Thyroid gland (tissue), 4 donors: Measurements from ENCODE around the gene MAPT. TPM values are rescaled to one million over a fixed set of nuclear protein-coding genes. Genes with fewer than 3 reads are reported as not detected.

Experiments
- DNase-seq, 2 donors: peaks; one replicate each; pipeline ENCODE4 v3.0.0-alpha.2; 2019
- H3K27ac ChIP-seq, 3 donors: fragments of 200-600 bp; sonication (generic); 1 replicate in 2 of 3; 2 replicates in 1 of 3; pipeline ENCODE4 v1.5.1; 2016 to 2019; ENCODE audit warnings: mild to moderate bottlenecking in 1 of 3, moderate library complexity in 1 of 3
- H3K27me3 ChIP-seq: fragments of 200-600 bp; sonication (generic); one replicate; pipeline ENCODE4 v1.5.1; 2019
- H3K36me3 ChIP-seq, 2 donors: fragments of 200-600 bp; sonication (generic); one replicate each; pipeline ENCODE4 v1.5.1; 2016 to 2019
- H3K4me1 ChIP-seq, 2 donors: fragments of 200-600 bp; sonication (generic); one replicate each; pipeline ENCODE4 v1.5.1; 2017 to 2019
- H3K4me3 ChIP-seq, 3 donors: fragments of 200-600 bp; sonication (generic); replicated peaks in 1 of 3; 1 replicate in 2 of 3; 2 replicates in 1 of 3; pipeline ENCODE4 v1.5.1; 2016; ENCODE audit warnings: mild to moderate bottlenecking in 1 of 3
- H3K9me3 ChIP-seq: fragments of 200-600 bp; sonication (generic); one replicate; pipeline ENCODE4 v1.5.1; 2017
- POLR2A ChIP-seq, 2 donors: fragments of 450-650 bp; IDR thresholded peaks; one replicate each; pipeline ENCODE4 v1.6.1; 2017; ENCODE audit warnings: antibody characterized with exemption in 2 of 2, mild to moderate bottlenecking in 2 of 2, moderate library complexity in 1 of 2
- WGBS, 2 donors: methylation state at CpG; one replicate each; pipeline ENCODE4 v1.1.5; 2017; 5-methylcytosine and 5-hydroxymethylcytosine counted together
- intact Hi-C: fragments of 100-400 bp; cut with DNase I; formaldehyde crosslinking; loops from one replicate; pipeline ENCODE4 v1.15.1; 2023
- total RNA-seq, 4 donors: library from RNA; depleted of rRNA; stranded (reverse); fragments of >200 nt; gene quantifications; one replicate each; pipeline ENCODE4 v1.2.3, GENCODE V29; 2016
- TF ChIP-seq, protein P1 (sequence below), 6 experiments: fragments of 200-600 bp in 3 of 6; fragments of 450-650 bp in 3 of 6; sonication (generic) in 3 of 6; IDR thresholded peaks; one replicate each; pipeline ENCODE4 v1.5.1; 2016 to 2019; ENCODE audit warnings: antibody characterized with exemption in 6 of 6, mild to moderate bottlenecking in 2 of 6, inconsistent platforms in 1 of 6, moderate library complexity in 1 of 6

MAPT gene
- total RNA-seq, 4 donors from 2014 or later: 0.54 to 1.8 (median 0.92) TPM

DNA sequence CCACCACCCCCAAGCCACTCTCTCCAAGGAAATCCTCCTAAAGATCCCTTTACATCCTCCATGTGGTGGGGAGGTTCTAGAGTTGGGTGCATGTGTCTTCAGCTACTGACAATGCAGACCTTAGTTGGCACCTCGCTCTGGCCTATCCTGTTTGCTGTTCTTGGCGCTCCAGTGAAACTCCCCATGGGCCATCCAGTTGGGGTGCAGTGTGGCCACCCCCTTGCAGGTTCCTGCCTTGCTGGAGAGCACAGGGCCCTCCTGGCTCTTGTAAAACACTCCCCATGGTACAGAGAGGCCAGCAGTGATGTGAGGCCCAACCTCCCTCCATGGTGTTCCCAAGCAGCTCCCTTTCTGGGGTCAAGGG lies 82.0 kb downstream of the MAPT start:
- Histone ChIP-seq H3K4me1 (no peaks in the 10 kb centered on the region), H3K27me3 (no peaks in the 10 kb centered on the region), H3K9me3 (no peaks in the 10 kb centered on the region), H3K36me3 (no peaks in the 10 kb centered on the region), H3K27ac (no peak overlapping the region), H3K4me3 (no peak overlapping the region)
- intact Hi-C loops: no loop called here
- TF ChIP-seq, protein P1, sequence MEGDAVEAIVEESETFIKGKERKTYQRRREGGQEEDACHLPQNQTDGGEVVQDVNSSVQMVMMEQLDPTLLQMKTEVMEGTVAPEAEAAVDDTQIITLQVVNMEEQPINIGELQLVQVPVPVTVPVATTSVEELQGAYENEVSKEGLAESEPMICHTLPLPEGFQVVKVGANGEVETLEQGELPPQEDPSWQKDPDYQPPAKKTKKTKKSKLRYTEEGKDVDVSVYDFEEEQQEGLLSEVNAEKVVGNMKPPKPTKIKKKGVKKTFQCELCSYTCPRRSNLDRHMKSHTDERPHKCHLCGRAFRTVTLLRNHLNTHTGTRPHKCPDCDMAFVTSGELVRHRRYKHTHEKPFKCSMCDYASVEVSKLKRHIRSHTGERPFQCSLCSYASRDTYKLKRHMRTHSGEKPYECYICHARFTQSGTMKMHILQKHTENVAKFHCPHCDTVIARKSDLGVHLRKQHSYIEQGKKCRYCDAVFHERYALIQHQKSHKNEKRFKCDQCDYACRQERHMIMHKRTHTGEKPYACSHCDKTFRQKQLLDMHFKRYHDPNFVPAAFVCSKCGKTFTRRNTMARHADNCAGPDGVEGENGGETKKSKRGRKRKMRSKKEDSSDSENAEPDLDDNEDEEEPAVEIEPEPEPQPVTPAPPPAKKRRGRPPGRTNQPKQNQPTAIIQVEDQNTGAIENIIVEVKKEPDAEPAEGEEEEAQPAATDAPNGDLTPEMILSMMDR (IDR thresholded peaks at IDR 0.05): no peak
- TF ChIP-seq POLR2A (IDR thresholded peaks at IDR 0.05): no peak
- no peak for DNase-seq
- 90 to 100% methylated on average over 2 of the region's 2 CpGs for WGBS, 2 donors

DNA sequence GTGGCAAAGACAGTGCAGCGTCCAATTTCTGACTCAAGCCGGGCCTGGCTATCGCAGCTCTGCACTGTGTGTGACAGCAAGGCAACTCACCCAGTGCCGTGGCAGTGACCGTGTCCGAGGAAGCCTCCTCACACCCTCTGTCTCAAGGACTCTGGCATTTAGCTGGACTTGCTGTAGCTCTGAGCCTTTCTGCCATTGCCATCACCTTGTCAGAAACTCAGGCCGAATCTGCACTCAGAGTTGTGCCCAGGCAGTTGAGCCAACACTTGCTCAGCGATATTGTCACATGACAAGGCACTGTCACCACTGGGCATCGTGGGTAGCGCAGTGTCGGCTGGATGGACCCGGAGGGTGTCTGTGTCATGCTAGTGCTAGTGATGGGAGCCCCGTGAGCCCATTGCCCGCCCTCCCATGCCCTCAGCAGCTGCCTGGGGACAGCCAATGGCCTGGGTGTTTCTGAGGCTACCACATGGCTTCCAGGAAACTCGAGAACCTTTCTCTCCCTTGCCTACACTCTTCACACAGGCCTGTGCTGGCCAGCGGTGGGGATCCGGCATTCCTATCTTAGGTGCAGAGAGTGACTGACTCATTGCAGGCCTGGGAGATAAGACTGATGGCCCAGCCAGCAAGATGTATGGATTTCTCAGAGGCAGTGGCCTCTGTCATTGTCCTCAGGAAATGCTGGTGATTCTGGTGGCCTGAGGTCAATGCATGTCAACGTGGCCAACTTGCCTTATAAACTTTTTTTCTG lies 82.6 kb downstream of the MAPT start:
- 86 to 88% methylated on average over 17 to 18 of the region's 18 CpGs for WGBS, 2 donors
- intact Hi-C loops: no loop called here
- TF ChIP-seq POLR2A (IDR thresholded peaks at IDR 0.05): no peak
- TF ChIP-seq, protein P1 (IDR thresholded peaks at IDR 0.05): no peak

DNA sequence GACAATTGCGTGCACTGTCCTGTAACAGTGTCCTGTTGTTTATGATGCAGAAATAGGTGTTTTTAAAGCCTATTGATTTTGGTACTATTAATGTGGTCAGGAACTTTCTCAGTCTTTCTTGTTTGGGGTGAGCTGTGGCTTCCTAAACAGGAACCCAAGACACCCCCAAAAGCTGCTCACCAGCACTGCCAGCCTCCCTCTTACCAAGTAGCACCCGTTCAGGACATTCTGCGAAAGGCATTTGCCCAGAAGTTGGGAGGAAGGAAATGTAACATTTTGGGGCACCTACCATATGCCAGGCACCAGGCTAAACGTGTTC lies 83.1 kb downstream of the MAPT start:
- 87 to 88% methylated on average over 4 of the region's 4 CpGs for WGBS, 2 donors
- H3K4me3 ChIP-seq: no peak overlapping the region
- DNase-seq: no peak
- no peak overlapping the region for H3K27ac ChIP-seq
- H3K9me3 ChIP-seq: no peaks in the 10 kb centered on the region
- H3K4me1 ChIP-seq: no peaks in the 10 kb centered on the region
- no peaks in the 10 kb centered on the region for H3K36me3 ChIP-seq
- no peaks in the 10 kb centered on the region for H3K27me3 ChIP-seq
- no peak for TF ChIP-seq POLR2A (IDR thresholded peaks at IDR 0.05)
- TF ChIP-seq, protein P1 (IDR thresholded peaks at IDR 0.05): no peak
- intact Hi-C loops: no loop called here

More for the DNA sequence above, 82.6 kb downstream of the MAPT start:
- no peaks in the 10 kb centered on the region for H3K36me3 ChIP-seq
- no peak overlapping the region for H3K27ac ChIP-seq
- H3K9me3 ChIP-seq: no peaks in the 10 kb centered on the region
- no peak overlapping the region for H3K4me3 ChIP-seq
- no peaks in the 10 kb centered on the region for H3K4me1 ChIP-seq
- no peaks in the 10 kb centered on the region for H3K27me3 ChIP-seq
- no peak for DNase-seq

DNA sequence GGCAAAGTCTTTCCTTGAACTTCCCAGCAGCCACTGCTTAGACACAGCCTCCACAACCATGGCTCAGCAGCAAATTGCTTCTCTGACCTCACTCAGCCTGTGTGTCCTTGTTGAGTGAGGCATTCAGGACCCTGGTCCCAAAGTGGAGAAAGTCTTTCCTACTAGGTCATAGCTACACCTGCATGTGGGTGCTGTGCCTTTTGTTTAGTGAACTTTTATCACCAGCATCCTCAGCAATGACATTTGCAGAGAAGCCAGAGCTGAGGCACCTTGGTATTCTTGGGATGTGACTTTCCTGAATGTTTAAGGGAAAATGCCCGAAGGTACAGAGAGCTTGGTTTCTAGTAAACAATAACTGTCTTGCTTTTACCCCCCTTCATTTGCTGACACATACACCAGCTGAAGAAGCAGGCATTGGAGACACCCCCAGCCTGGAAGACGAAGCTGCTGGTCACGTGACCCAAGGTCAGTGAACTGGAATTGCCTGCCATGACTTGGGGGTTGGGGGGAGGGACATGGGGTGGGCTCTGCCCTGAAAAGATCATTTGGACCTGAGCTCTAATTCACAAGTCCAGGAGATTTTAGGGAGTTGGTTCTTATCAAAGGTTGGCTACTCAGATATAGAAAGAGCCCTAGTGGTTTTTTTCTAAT lies 83.7 kb downstream of the MAPT start:
- Histone ChIP-seq H3K36me3 (no peaks in the 10 kb centered on the region), H3K27me3 (no peaks in the 10 kb centered on the region), H3K4me1 (no peaks in the 10 kb centered on the region), H3K9me3 (no peaks in the 10 kb centered on the region), H3K4me3 (no peak overlapping the region), H3K27ac (no peak overlapping the region)
- DNase-seq: no peak
- no peak for TF ChIP-seq POLR2A (IDR thresholded peaks at IDR 0.05)
- WGBS, 2 donors: 75 to 79% methylated on average over 2 to 3 of the region's 3 CpGs
- intact Hi-C loops: no loop called here

DNA sequence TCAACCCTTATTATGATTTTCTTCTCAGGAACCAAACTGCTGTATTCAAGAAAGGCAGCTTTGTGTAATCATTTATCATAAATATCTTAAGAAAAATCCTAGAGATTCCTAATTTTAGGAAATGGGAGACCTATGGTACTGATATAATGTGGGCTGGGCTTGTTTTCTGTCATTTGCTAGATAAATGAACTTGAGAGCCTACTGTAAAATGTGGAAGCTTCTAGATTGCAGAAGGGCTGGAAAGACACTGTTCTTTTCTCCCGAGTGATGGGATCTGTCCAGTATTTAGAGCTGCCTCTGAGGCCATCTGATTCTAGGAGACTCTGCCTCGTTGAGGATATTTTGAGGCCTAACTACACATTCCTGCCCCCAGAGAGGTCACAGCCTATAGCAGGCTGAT lies 84.8 kb downstream of the MAPT start:
- no peak overlapping the region for H3K4me3 ChIP-seq
- H3K36me3 ChIP-seq: no peaks in the 10 kb centered on the region
- 56 to 77% methylated on average over 2 of the region's 2 CpGs for WGBS, 2 donors
- H3K9me3 ChIP-seq: no peaks in the 10 kb centered on the region
- H3K4me1 ChIP-seq: no peaks in the 10 kb centered on the region
- TF ChIP-seq, protein P1 (IDR thresholded peaks at IDR 0.05): no peak
- no peak for TF ChIP-seq POLR2A (IDR thresholded peaks at IDR 0.05)
- no peak overlapping the region for H3K27ac ChIP-seq
- intact Hi-C loops: no loop called here
- no peaks in the 10 kb centered on the region for H3K27me3 ChIP-seq
- no peak for DNase-seq
